Neural cell (in vitro differentiated cells): Measurements from ENCODE around the gene THAP12. TPM values are rescaled to one million over a fixed set of nuclear protein-coding genes. Genes with fewer than 3 reads are reported as not detected.
A peak's percentile ranks its signal among the peaks of the same experiment; 100 is the strongest.

Source experiments
- H2AFZ ChIP-seq: fragments of 200-600, 300-800 bp; sonication (generic), shearing (Covaris generic); 2 replicates; pipeline ENCODE4 v1.6.0; 2014; ENCODE audit warnings: low read depth, mild to moderate bottlenecking, antibody characterized with exemption, low read length, moderate library complexity
- H3F3A ChIP-seq: fragments of 200-600 bp; shearing (Covaris generic); 2 replicates; pipeline ENCODE4 v1.6.1; 2016; ENCODE audit warnings: mild to moderate bottlenecking, moderate library complexity, mixed read lengths, antibody characterized with exemption, low read length; ENCODE audit not compliant: insufficient read depth, poor library complexity, severe bottlenecking
- H3K27ac ChIP-seq: fragments of 200-600, 300-800 bp; sonication (generic), shearing (Covaris generic); 2 replicates; pipeline ENCODE4 v1.5.1; 2014; ENCODE audit warnings: mild to moderate bottlenecking, low read length, moderate library complexity
- H3K27me3 ChIP-seq: fragments of 300-800, 200-600 bp; sonication (generic), shearing (Covaris generic); 2 replicates; pipeline ENCODE4 v1.6.0; 2014; ENCODE audit warnings: mild to moderate bottlenecking, low read depth, low read length, moderate library complexity; ENCODE audit not compliant: insufficient read depth
- H3K36me3 ChIP-seq: fragments of 300-800, 200-600 bp; sonication (generic), shearing (Covaris generic); 2 replicates; pipeline ENCODE4 v1.5.1; 2014; ENCODE audit warnings: mild to moderate bottlenecking, antibody characterized with exemption, low read length, moderate library complexity; ENCODE audit not compliant: insufficient read depth
- H3K4me2 ChIP-seq: fragments of 300-800, 200-600 bp; sonication (generic), shearing (Covaris generic); 2 replicates; pipeline ENCODE4 v1.6.0; 2014; ENCODE audit warnings: mild to moderate bottlenecking, low read length
- H3K4me3 ChIP-seq: fragments of 300-800, 200-600 bp; sonication (generic), shearing (Covaris generic); 2 replicates; pipeline ENCODE4 v1.5.1; 2014; ENCODE audit warnings: mild to moderate bottlenecking, low read length, moderate library complexity
- H3K79me2 ChIP-seq: fragments of 200-600 bp; shearing (Covaris generic); replicated peaks from 2 replicates; pipeline ENCODE4 v1.6.0; 2014; ENCODE audit warnings: mild to moderate bottlenecking, low read length, moderate library complexity; ENCODE audit not compliant: insufficient read depth
- H3K9ac ChIP-seq: fragments of 300-800, 200-600 bp; sonication (generic), shearing (Covaris generic); 2 replicates; pipeline ENCODE4 v1.6.1; 2016; ENCODE audit warnings: mild to moderate bottlenecking, low read length, mixed read lengths
- H3K9me2 ChIP-seq: fragments of 200-600 bp; shearing (Covaris generic); 2 replicates; pipeline ENCODE4 v1.6.1; 2016; ENCODE audit warnings: mild to moderate bottlenecking, low read length, mixed read lengths; ENCODE audit not compliant: insufficient read depth
- H3K9me3 ChIP-seq: fragments of 200-600, 300-800 bp; sonication (generic), shearing (Covaris generic); 2 replicates; pipeline ENCODE4 v1.6.1; 2016; ENCODE audit warnings: mild to moderate bottlenecking, mixed run types, low read length, moderate library complexity, mixed read lengths
- H4K20me1 ChIP-seq: fragments of 200-600 bp; shearing (Covaris generic); 2 replicates; pipeline ENCODE4 v1.6.1; 2016; ENCODE audit warnings: mild to moderate bottlenecking, mixed run types; ENCODE audit not compliant: insufficient read depth
- CTCF ChIP-seq: fragments of 450-650 bp; IDR thresholded peaks from 2 replicates; pipeline ENCODE4 v1.5.1; 2014; ENCODE audit warnings: antibody characterized with exemption, mild to moderate bottlenecking, moderate library complexity; ENCODE audit not compliant: poor library complexity, severe bottlenecking
- EP300 ChIP-seq: fragments of 450-650 bp; conservative IDR thresholded peaks from 2 replicates; pipeline ENCODE4 v1.6.1; 2014; ENCODE audit warnings: antibody characterized with exemption, mild to moderate bottlenecking, moderate library complexity; ENCODE audit not compliant: poor library complexity, severe bottlenecking
- EZH2 ChIP-seq: fragments of 200-600, 300-800 bp; shearing (Covaris generic), sonication (generic); IDR thresholded peaks from 2 replicates; pipeline ENCODE4 v1.6.1; 2014; ENCODE audit warnings: antibody characterized with exemption, low read length, borderline replicate concordance, mild to moderate bottlenecking; ENCODE audit not compliant: insufficient read depth, poor library complexity, severe bottlenecking
- MXI1 ChIP-seq: fragments of 450-650 bp; conservative IDR thresholded peaks from 2 replicates; pipeline ENCODE4 v1.6.1; 2014; ENCODE audit warnings: antibody characterized with exemption, mild to moderate bottlenecking; ENCODE audit not compliant: poor library complexity, severe bottlenecking
- POLR2AphosphoS5 ChIP-seq: IDR thresholded peaks from 2 replicates; pipeline ENCODE4 v1.6.1; 2012
- RAD21 ChIP-seq: fragments of 450-650 bp; conservative IDR thresholded peaks from 2 replicates; pipeline ENCODE4 v1.6.1; 2014; ENCODE audit warnings: antibody characterized with exemption, mild to moderate bottlenecking, moderate library complexity
- REST ChIP-seq: IDR thresholded peaks from 2 replicates; pipeline ENCODE4 v1.6.1; 2012; ENCODE audit warnings: borderline replicate concordance
- SMC3 ChIP-seq: fragments of 450-650 bp; conservative IDR thresholded peaks from 2 replicates; pipeline ENCODE4 v1.6.1; 2014; ENCODE audit warnings: antibody characterized with exemption, mild to moderate bottlenecking, moderate library complexity; ENCODE audit not compliant: poor library complexity
- TAF1 ChIP-seq: IDR thresholded peaks from 2 replicates; pipeline ENCODE4 v1.6.1; 2012; ENCODE audit warnings: low read depth
- polyA plus RNA-seq: library from polyadenylated mRNA; depleted of rRNA; stranded (reverse); fragments of >200 nt; gene quantifications from 2 replicates; pipeline ENCODE4 v1.2.3, GENCODE V29; 2014

Gene THAP12
- polyA plus RNA-seq, 1 donor from 2014 or later: 110 TPM

- peak overlapping the region; percentile 3 for H3K4me3 ChIP-seq
- no peaks in the 10 kb centered on the region for H3K9me3 ChIP-seq
- no peaks in the 10 kb centered on the region for H3K36me3 ChIP-seq
- no peaks in the 10 kb centered on the region for H3K27me3 ChIP-seq
- no peaks in the 10 kb centered on the region for H3F3A ChIP-seq
- TF ChIP-seq SMC3 (no peak), TAF1 (no peak), MXI1 (no peak), EZH2 (no peak), REST (no peak), POLR2AphosphoS5 (no peak), EP300 (no peak), RAD21 (no peak), CTCF (no peak)
- H3K9ac ChIP-seq: no peak overlapping the region
- no peak overlapping the region for H2AFZ ChIP-seq
- H3K79me2 ChIP-seq: no peaks in the 10 kb centered on the region
- no peaks in the 10 kb centered on the region for H3K9me2 ChIP-seq
- H3K4me2 ChIP-seq: no peak overlapping the region
- H4K20me1 ChIP-seq: no peaks in the 10 kb centered on the region
- peak overlapping the region; percentile 77 for H3K27ac ChIP-seq
These were observed 7.5 kb upstream of the THAP12 start for GRCh38 chr11:76388408-76388807.

GRCh38 chr11:76385903-76386302 is 5.0 kb upstream of the THAP12 start:
- H2AFZ ChIP-seq: no peak overlapping the region
- no peak overlapping the region for H3K9ac ChIP-seq
- no peaks in the 10 kb centered on the region for H3K27me3 ChIP-seq
- H3K4me2 ChIP-seq: no peak overlapping the region
- H3K4me3 ChIP-seq: peak overlapping the region; percentile 14
- H3F3A ChIP-seq: no peaks in the 10 kb centered on the region
- H3K36me3 ChIP-seq: no peaks in the 10 kb centered on the region
- no peak overlapping the region for H3K27ac ChIP-seq
- no peaks in the 10 kb centered on the region for H4K20me1 ChIP-seq
- no peaks in the 10 kb centered on the region for H3K9me3 ChIP-seq
- H3K79me2 ChIP-seq: peaks cover 14% of the 10 kb centered on the region
- TF ChIP-seq MXI1 (no peak), REST (no peak), TAF1 (no peak), EP300 (no peak), POLR2AphosphoS5 (no peak), SMC3 (no peak), CTCF (no peak), RAD21 (no peak), EZH2 (no peak)
- H3K9me2 ChIP-seq: no peaks in the 10 kb centered on the region
